ENCODE data around the gene CABCOCO1.
"Not testable (repeated sequence)": the region's sequence is repeated elsewhere in the genome, so short reads cannot be mapped to it uniquely, and the experiment has no call there.

Gene CABCOCO1

DNA sequence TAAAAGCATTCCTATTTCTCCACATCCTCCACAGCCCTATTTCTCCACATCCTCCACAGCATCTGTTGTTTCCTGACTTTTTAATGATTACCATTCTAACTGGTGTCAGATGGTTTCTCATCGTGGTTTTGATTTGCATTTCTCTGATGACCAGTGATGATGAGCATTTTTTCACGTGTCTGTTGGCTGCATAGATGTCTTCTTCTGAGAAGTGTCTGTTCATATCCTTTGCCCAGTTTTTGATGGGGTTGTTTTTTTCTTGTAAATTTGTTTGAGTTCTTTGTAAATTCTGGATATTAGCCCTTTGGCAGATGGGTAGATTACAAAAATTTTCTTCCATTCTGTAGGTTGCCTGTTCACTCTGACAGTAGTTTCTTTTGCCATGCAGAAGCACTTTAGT, 49.4 kb downstream of the CABCOCO1 start:
- not testable (repeated sequence) for H3K36me3 Mint-ChIP-seq; H3K4me1 Mint-ChIP-seq; H3K27ac Mint-ChIP-seq; H3K4me3 Mint-ChIP-seq; H3K9me3 Mint-ChIP-seq; ATAC-seq (replicated peaks); DNase-seq
- H3K27me3 Mint-ChIP-seq = peaks cover 16 to 27% of the 10 kb centered on the region in 2 donors

DNA sequence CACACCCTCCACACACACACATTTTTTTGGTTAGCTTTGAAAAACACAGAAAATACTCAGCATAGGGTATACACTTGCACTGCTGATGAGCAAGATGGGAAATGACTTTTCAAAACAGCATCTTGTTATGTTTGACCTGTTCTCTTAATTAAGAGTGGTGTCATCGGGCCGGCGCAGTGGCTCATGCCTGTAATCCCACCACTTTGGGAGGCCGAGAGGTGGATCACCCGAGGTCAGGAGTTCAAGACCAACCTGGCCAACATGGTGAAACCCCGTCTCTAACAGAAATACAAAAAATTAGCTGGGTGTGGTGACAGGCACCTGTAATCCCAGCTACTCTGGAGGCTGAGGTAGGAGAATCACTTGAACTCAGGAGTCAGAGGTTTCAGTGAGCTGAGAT, 56.7 kb downstream of the CABCOCO1 start:
- not testable (repeated sequence) for H3K9me3 Mint-ChIP-seq; H3K4me3 Mint-ChIP-seq; H3K36me3 Mint-ChIP-seq; ATAC-seq (replicated peaks); H3K4me1 Mint-ChIP-seq; H3K27ac Mint-ChIP-seq; DNase-seq
- H3K27me3 Mint-ChIP-seq = peaks cover 15% of the 10 kb centered on the region in 2 donors

DNA sequence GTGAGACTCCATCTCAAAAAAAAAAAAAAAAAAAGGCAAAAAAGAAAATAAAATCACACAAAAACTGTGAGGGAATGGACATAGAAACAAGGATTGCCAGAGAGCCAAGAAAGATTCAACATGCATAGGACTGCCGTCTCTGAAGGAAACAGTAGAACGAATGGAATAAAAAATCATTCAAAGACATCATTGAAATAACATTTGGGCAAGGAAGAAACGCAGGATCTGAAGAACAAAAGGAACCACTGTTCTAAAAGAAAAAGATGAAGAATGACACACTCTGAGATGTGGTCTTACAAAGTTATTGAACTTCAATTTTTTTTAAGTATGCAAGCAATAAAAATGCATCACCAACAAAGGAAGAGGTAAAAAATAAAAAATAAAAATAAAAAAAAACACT, 57.2 kb downstream of the CABCOCO1 start:
- peaks cover 11 to 15% of the 10 kb centered on the region in 2 donors for H3K27me3 Mint-ChIP-seq
- ATAC-seq (replicated peaks) (no peak), DNase-seq (no peak)
- H3K36me3 Mint-ChIP-seq = no peaks in the 10 kb centered on the region
- H3K9me3 Mint-ChIP-seq = peaks cover 3 to 4% of the 10 kb centered on the region in 2 donors
- H3K4me1 Mint-ChIP-seq = no peaks in the 10 kb centered on the region
- no peak overlapping the region for H3K27ac Mint-ChIP-seq
- no peak overlapping the region for H3K4me3 Mint-ChIP-seq

DNA sequence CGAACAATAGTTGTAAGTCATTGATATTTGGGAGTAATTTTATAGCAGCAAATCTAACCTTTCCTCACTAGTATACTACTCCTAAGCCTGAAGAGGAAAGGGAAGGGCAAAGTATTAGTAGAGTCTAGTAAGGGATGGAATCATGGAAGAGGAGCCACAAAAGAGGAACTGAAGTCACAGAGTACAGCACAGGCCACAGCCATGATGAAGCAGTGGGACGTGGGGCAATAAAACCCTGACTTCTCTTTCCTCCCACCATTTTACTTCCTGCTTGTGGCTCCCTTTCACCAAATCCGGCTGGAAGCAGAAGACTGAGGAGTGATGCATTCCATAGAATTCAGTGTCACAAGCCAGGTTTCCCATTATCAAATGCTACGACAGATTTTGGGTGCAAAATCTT, 58.7 kb downstream of the CABCOCO1 start:
- ATAC-seq (replicated peaks) (no peak), DNase-seq (no peak)
- no peaks in the 10 kb centered on the region for H3K4me1 Mint-ChIP-seq
- peaks cover 4% of the 10 kb centered on the region in 2 donors for H3K9me3 Mint-ChIP-seq
- peaks cover 6 to 10% of the 10 kb centered on the region in 2 donors for H3K27me3 Mint-ChIP-seq
- H3K4me3 Mint-ChIP-seq = no peak overlapping the region
- no peaks in the 10 kb centered on the region for H3K36me3 Mint-ChIP-seq
- H3K27ac Mint-ChIP-seq = no peak overlapping the region

DNA sequence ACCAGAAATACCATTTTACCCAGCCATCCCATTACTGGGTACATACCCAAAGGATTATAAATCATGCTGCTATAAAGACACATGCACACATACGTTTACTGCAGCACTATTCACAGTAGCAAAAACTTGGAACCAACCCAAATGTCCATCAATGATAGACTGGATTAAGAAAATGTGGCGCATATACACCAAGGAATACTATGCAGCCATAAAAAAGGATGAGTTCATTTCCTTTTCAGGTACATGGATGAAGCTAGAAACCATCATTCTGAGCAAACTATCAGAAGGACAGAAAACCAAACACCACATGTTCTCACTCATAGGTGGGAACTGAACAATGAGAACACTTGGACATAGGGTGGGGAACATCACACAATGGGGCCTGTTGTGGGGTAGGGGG, 62.5 kb downstream of the CABCOCO1 start:
- H3K4me1 Mint-ChIP-seq; H3K27ac Mint-ChIP-seq; H3K36me3 Mint-ChIP-seq; ATAC-seq (replicated peaks); H3K4me3 Mint-ChIP-seq; DNase-seq; H3K9me3 Mint-ChIP-seq: not testable (repeated sequence)
- H3K27me3 Mint-ChIP-seq = peaks cover 15 to 24% of the 10 kb centered on the region in 2 donors

DNA sequence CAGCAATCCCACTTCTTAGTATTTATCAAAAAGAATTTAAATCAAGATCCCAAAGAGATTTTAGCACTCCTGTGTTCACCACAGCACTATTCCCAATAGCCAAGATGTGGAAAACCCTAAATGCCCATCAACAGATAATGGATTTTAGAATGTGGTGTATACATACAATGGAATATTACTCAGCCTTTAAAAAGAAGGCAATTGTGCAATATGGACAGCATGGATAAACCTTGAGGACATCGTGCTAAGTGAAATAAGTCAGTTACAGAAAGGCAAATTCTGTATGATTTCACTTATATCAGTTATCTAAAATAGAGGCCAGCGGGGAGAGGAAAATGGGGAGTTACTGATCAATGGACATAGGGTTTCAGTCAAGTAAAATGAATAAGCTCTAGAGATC, 66.9 kb downstream of the CABCOCO1 start:
- Mint-ChIP-seq H3K27me3 (peaks cover 14 to 26% of the 10 kb centered on the region in 2 donors), H3K4me3 (no peak overlapping the region), H3K36me3 (no peaks in the 10 kb centered on the region), H3K4me1 (no peaks in the 10 kb centered on the region), H3K9me3 (peaks cover 0 to 2% of the 10 kb centered on the region in 2 donors), H3K27ac (no peak overlapping the region)
- ATAC-seq (replicated peaks) (no peak), DNase-seq (no peak)

DNA sequence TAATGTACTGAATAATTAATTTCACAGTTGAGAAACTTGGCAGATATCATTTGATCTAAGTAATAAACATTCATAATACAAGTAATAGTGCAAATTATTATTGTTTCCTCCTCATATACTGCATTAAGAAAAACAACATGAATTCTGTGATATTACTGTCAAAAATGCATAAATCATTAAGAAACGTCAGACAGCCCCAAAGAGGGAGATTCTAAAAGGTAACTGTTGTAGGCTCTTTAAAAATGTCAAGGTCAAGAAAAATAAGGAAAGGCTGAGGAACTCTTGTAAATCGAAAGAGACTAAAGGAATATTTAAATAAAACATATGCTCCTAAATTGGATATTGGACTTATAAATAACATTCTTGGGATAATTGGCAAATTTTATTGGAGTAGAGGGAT, 67.9 kb downstream of the CABCOCO1 start:
- no peaks in the 10 kb centered on the region for H3K4me1 Mint-ChIP-seq
- DNase-seq (no peak), ATAC-seq (replicated peaks) (no peak)
- no peak overlapping the region for H3K27ac Mint-ChIP-seq
- no peaks in the 10 kb centered on the region for H3K36me3 Mint-ChIP-seq
- no peak overlapping the region for H3K4me3 Mint-ChIP-seq
- peaks cover 14 to 26% of the 10 kb centered on the region in 2 donors for H3K27me3 Mint-ChIP-seq
- no peaks in the 10 kb centered on the region for H3K9me3 Mint-ChIP-seq

DNA sequence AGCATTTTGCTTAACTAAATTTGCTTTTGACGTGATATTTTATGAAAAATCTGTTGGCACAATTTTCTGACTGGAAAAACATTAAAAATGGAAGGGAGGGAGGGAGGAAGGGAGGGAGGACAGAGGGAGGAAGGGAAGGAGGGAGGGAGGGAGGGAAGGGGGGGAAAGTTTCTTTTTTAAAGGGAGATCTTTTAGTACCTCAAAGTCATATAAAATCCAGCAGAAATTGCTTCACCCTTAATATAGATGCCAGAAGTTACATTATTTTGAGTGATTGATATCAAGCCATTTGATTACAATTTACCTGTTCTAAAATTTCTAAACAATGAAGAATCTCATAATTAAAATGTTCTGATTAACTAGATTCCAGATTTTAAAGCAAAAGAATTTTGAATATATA, 68.9 kb downstream of the CABCOCO1 start:
- ATAC-seq (replicated peaks) (no peak), DNase-seq (no peak)
- no peaks in the 10 kb centered on the region for H3K4me1 Mint-ChIP-seq
- no peak overlapping the region for H3K27ac Mint-ChIP-seq
- H3K9me3 Mint-ChIP-seq = no peaks in the 10 kb centered on the region
- H3K4me3 Mint-ChIP-seq = no peak overlapping the region
- no peaks in the 10 kb centered on the region for H3K36me3 Mint-ChIP-seq
- peaks cover 20 to 26% of the 10 kb centered on the region in 2 donors for H3K27me3 Mint-ChIP-seq

DNA sequence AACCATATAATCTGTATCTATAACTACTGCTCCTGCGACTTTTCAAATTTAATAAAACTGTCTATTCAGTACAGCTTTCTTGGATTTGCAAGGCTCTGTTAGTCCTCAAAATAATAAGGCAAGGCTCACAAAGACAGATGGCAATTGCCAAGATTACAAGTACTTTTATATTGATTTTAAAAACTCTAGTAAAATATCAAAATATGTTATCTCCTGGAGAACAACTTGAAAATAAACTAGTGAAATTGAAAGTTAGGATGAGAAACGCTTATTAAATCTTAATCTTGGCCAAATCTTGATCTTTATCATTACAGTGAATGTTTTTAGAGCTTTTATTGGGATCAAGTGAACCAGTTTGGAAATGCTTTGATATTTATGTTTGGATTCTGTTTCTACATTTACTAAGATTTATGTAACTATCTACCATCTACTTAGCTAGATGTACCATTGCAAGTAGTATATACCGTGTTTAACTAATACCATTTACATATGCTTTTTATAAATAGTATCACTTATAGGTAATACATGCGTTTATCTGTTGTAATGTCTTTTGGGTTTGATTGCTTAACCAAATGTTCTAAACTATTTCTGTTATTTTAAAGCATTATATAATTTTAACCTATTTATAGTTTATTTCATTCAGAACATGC, 70.0 kb downstream of the CABCOCO1 start:
- Mint-ChIP-seq H3K27ac (no peak overlapping the region), H3K4me3 (no peak overlapping the region), H3K27me3 (peaks cover 26 to 37% of the 10 kb centered on the region in 2 donors), H3K9me3 (peaks cover 0 to 3% of the 10 kb centered on the region in 2 donors), H3K36me3 (no peaks in the 10 kb centered on the region), H3K4me1 (no peaks in the 10 kb centered on the region)
- DNase-seq = no peak
- no peak for ATAC-seq (replicated peaks)

DNA sequence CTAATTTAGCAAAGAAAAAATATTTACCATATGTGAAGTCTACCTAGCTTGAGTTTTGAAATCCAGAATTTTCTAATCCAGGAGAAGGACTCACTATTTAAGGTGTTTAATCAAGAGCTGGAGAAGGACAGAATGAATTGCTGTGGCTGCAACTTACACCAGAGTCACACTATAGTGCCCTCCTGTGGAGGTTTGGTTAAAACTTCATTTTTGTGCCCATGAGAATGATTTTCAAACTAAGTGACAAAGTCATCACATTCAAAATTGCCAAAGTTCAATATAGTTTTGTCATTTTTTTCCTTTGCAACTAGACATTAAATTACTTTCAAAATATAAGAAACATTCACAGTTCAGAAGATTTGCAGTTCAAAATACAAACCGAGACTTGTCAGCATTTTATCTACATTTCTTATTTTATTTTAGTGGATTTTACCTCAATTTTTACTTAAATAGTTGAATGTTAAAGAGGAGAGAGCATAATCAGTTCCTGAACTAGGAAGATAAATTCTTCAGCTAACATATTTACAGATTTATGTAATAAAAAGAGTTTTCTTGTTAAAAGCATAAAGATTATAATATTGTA, 70.7 kb downstream of the CABCOCO1 start:
- Mint-ChIP-seq H3K4me1 (no peaks in the 10 kb centered on the region), H3K27ac (no peak overlapping the region), H3K4me3 (no peak overlapping the region), H3K36me3 (no peaks in the 10 kb centered on the region), H3K9me3 (peaks cover 0 to 3% of the 10 kb centered on the region in 2 donors), H3K27me3 (peaks cover 26 to 37% of the 10 kb centered on the region in 2 donors)
- no peak for DNase-seq
- ATAC-seq (replicated peaks) = peak in 1 of 2 donors; percentile 38

DNA sequence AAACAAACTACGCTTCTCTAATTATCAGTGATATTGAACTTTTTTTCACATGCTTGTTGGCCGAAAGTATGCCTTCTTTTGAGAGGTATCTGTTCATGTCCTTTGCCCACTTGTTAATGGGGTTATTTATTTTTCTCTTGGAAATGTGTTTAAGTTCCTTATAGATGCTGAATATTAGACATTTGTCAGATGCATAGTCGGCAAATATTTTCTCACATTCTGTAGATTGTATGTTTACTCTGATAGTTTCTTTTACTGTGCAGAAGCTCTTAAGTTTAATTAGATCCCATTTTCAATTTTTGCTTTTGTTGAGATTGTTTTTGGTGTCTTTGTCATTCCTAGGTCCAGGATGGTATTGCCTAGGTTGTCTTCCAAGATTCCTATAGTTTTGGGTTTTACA, 73.2 kb downstream of the CABCOCO1 start:
- H3K4me3 Mint-ChIP-seq = no peak overlapping the region
- H3K4me1 Mint-ChIP-seq = no peaks in the 10 kb centered on the region
- H3K9me3 Mint-ChIP-seq = peaks cover 0 to 3% of the 10 kb centered on the region in 2 donors
- DNase-seq = no peak
- ATAC-seq (replicated peaks) = no peak
- no peak overlapping the region for H3K27ac Mint-ChIP-seq
- peaks cover 12 to 17% of the 10 kb centered on the region in 2 donors for H3K27me3 Mint-ChIP-seq
- H3K36me3 Mint-ChIP-seq = no peaks in the 10 kb centered on the region

DNA sequence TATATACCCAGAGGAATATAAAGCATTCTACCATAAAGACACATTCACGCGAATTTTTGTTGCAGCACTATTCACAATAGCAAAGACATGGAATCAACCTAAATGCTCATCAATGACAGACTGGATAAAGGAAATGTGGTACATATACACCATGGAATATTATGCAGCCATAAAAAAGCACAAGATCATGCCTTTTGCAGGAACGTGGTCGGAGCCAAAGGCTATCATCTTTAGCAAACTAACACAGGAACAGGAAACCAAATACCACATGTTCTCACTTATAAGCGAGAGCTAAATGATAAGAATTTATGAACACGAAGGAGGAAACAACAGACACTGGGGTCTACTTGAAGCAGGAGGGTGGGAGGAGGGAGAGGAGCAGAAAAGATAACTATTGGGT, 74.7 kb downstream of the CABCOCO1 start:
- not testable (repeated sequence) for H3K9me3 Mint-ChIP-seq; H3K4me1 Mint-ChIP-seq; H3K36me3 Mint-ChIP-seq; DNase-seq; H3K4me3 Mint-ChIP-seq; ATAC-seq (replicated peaks); H3K27ac Mint-ChIP-seq
- peaks cover 11 to 17% of the 10 kb centered on the region in 2 donors for H3K27me3 Mint-ChIP-seq

DNA sequence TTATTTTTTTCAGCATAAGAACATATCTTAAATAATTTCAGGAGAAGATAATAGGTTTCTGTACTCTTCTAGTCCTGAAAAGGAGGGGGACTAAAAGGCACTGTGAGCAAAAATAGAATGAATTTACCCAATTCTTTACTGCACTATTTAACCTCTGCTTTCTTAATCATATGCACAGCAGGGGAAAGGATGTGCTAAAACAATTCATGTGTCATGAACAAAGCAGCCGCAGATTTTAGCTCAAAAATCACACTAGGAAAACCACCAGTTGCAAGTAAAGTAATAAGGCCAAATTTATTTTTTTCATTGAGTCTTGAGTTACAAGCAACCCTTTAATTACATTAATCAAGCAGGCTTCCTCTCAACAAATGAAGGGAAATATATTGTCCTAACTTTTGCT, 80.1 kb downstream of the CABCOCO1 start:
- H3K4me3 Mint-ChIP-seq = no peak overlapping the region
- ATAC-seq (replicated peaks) (no peak), DNase-seq (no peak)
- H3K27me3 Mint-ChIP-seq = no peaks in the 10 kb centered on the region
- peaks cover 3 to 6% of the 10 kb centered on the region in 2 donors for H3K9me3 Mint-ChIP-seq
- H3K4me1 Mint-ChIP-seq = no peaks in the 10 kb centered on the region
- no peak overlapping the region for H3K27ac Mint-ChIP-seq
- H3K36me3 Mint-ChIP-seq = peaks cover 0 to 1% of the 10 kb centered on the region in 2 donors

DNA sequence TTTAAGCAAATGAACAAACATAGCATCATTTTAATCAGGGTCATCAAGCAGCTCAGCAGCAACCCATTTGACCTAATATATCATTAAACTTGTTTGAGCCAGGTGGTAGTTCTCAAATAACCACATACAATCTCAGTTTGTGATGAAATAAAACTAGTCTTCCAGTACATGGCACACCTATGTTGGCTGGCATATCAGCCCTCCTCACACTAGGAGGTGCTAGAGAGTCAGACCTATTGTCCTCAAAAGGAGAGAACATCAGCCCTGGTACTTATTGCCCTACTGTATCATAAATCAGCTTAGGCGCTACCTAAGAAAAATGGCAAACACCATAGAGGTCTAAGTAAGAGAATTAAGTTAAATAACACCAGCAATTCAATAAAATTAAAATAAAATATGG, 81.7 kb downstream of the CABCOCO1 start:
- Mint-ChIP-seq H3K27ac (no peak overlapping the region), H3K4me3 (no peak overlapping the region), H3K27me3 (no peaks in the 10 kb centered on the region), H3K36me3 (peaks cover 0 to 1% of the 10 kb centered on the region in 2 donors), H3K4me1 (no peaks in the 10 kb centered on the region), H3K9me3 (peaks cover 3 to 6% of the 10 kb centered on the region in 2 donors)
- DNase-seq (no peak), ATAC-seq (replicated peaks) (no peak)

DNA sequence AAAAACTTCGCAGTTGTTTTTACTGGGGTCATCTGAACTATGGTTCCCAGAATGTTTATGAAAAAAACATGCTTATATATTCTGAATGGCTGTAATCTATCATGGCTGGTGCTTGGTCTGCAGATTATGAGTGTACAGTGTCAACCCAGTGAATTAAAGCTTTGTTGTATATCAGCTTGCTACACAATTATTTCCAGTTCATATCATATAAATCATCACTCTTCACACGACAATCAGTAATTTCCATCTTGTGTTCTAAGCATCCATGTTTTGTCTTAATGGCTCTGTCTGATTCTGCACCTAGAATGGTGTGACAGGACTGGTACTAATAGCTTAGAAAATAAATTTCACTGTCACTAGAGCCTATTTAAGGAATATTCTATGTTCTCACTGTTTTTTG, 83.6 kb downstream of the CABCOCO1 start:
- H3K27ac Mint-ChIP-seq = no peak overlapping the region
- peaks cover 0 to 1% of the 10 kb centered on the region in 2 donors for H3K36me3 Mint-ChIP-seq
- H3K27me3 Mint-ChIP-seq = no peaks in the 10 kb centered on the region
- no peak overlapping the region for H3K4me3 Mint-ChIP-seq
- DNase-seq (no peak), ATAC-seq (replicated peaks) (no peak)
- peaks cover 6 to 9% of the 10 kb centered on the region in 2 donors for H3K4me1 Mint-ChIP-seq
- H3K9me3 Mint-ChIP-seq = peaks cover 3 to 6% of the 10 kb centered on the region in 2 donors
